DMS153 treated with DMSO at 0.1 percent for 48 hours (cell line): ENCODE data around the gene CACNA2D1.
A peak's percentile ranks its signal among the peaks of the same experiment; 100 is the strongest.
"Not testable (repeated sequence)": the region's sequence is repeated elsewhere in the genome, so short reads cannot be mapped to it uniquely, and the experiment has no call there.

Experiments
- DNase-seq: peaks from one replicate; lab custom pipeline; 2025; ENCODE audit not compliant: unreplicated experiment; lab: John Stamatoyannopoulos, UW

Gene CACNA2D1

DNA sequence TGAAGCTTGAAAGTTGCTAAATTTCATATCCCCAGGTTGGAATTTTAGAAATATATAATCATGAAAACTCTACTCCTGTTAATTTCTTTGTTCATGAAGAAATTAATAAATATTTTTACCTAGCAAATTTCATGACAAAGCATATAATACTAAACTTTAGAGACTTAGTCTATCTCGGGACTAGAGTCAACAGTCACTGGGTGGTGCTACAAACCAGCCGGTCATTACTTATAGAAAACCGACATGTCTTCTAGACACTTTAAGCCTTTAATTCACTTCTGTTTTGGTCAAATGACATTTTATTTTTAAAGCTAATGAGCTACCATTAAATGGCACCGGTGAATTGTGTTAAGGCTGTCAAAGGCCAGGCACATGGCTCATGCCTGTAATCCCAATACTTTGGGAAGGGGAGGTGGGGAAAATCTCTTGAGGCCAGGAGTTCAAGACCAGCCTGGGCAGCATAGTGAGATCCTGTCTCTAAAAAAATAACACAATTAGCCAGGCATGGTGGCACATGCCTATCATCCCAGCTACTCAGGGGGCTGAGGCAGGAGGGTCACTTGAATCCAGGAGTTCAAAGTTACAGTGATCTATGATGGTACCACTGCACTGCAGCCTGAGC lies 270.1 kb downstream of the CACNA2D1 start:
- no peak for DNase-seq

DNA sequence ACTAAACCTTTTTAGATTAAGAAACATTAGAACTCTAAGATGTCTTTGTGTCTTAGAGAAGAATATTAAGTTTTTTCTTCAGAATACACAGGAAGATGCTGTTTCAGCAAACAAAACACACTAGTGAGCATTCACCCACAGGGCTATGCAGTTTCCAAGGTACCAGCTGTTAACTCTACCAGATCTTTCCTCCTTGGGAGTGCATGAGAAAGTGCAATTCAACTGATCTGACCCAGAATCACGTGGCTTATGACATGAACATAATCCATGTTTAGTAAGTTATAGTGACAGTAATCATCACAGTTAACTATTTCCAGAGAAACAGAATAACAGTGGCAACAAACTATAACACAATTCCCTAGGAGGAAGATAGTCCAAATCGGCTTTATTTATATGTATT lies 270.7 kb downstream of the CACNA2D1 start:
- no peak for DNase-seq

- no peak for DNase-seq
Observed at GRCh38 chr7:82172017-82172416, 271.6 kb downstream of the CACNA2D1 start.

DNA sequence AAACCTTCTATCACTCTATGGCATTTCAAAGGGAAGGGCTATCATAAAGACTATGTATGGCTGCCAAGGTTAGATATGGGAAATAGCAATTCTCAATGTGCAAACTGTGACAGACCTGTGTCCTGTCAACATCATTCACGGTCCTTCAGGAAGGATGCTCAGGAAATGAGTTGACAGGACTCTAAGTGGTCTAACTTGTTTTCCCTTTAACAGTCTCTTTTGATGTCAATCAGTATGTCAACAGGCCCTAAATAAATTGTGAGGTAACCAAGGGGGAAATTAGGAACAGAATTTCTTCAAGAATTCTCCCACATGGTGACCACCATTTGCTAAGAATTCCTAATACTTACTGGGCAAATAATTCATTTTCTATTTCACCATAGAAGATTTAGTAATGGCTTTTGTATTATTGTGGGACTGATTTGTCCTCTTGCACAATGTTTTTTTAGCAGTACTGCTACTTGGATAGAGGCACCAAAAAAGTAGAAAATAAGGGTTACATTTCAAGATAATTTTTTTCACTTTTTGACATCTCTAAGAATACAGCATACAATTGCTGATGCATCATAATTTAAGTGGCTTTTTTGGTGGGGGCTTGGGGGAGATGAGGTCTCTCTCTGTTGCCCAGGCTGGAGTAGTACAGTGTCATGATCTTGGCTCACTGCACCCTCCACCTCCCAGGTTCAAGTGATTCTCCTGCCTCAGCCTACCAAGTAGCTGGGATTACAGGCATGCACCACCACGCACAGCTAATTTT lies 275.8 kb downstream of the CACNA2D1 start:
- peak; percentile 75 for DNase-seq

- peak; percentile 79 for DNase-seq
Observed at GRCh38 chr7:82166260-82167015, 277.1 kb downstream of the CACNA2D1 start.

- no peak for DNase-seq
Observed at GRCh38 chr7:82164813-82165212, 278.8 kb downstream of the CACNA2D1 start.

- DNase-seq: no peak
Observed at GRCh38 chr7:82164410-82164809, 279.2 kb downstream of the CACNA2D1 start.

GRCh38 chr7:82163586-82163985 lies 280.0 kb downstream of the CACNA2D1 start:
- DNase-seq: no peak

DNA sequence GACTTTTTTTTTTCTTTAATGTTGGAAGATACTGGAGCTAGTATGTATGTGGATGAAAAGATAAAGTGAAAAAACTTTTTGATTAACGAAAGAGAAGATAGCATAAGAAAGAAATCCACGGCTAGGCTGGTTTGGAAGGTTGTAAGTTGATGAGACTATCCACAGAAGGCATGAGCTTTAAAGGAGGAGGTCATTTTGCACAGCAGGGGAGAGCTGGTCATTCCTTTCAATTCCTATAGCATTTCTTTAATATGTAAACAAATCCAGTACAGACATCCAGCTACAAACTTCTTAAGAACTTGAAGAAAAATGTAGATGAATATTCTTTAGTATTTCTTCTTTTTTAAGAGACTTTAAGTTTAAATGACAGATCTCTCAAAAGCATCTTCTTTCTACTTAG lies 281.3 kb downstream of the CACNA2D1 start:
- DNase-seq: no peak

DNA sequence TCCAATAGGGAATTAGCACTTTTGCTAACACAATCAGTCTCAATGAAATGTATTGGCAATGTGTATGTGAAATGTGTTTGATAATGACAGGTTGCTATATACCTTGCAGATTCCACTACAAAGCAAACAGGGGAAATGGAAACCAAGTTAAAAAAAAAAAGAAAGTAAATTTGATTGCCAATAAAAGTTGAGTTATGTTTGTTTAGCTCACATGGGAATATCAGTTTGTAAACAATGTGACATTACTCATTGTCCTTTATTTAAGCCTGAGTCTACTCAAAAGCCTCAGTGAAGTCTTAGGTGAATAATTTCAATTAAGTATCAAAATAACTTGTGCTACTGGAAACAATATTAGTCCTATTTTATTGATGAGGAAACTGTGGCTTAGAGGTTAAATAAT lies 285.2 kb downstream of the CACNA2D1 start:
- no peak for DNase-seq

GRCh38 chr7:82156893-82157292 lies 286.7 kb downstream of the CACNA2D1 start:
- DNase-seq: no peak

- DNase-seq: peak; percentile 47
Observed at GRCh38 chr7:82156168-82156567, 287.4 kb downstream of the CACNA2D1 start.

GRCh38 chr7:82154728-82155127 lies 288.8 kb downstream of the CACNA2D1 start:
- no peak for DNase-seq

- no peak for DNase-seq
Observed at GRCh38 chr7:82153776-82154175, 289.8 kb downstream of the CACNA2D1 start.

DNA sequence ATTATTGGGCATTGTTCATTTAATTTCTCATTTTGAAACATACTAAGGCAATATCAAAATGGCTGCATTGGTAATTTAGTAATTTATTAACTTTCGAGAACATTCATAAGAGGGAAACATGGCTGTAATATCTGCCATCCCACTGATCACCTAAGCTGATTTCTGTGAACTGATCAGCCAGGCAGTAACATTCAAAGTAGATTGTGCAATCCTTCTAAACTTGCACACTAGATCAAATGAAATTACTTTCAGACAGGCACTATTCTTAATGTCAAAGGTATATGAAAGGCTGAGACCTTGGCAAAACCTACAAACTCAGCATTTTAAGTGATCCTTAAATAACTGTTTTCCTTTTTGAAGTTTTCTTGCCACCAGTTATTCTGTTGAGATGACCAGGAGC lies 290.7 kb downstream of the CACNA2D1 start:
- DNase-seq: no peak

DNA sequence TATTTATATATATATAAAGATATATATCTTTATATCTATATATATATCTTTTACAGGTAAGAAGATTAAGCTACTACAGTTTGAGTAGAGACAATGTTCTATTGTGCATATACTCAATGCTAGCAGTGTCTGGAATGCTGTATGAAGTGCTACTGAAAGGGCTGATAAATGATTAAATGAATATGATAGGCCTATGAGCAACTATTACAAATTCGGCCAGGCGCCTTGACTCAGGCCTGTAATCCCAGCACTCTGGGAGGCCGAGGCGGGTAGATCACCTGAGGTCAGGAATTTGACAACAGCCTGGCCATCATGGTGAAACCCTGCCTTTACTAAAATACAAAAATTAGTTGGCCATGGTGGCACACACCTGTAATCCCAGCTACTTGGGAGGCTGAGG lies 297.1 kb downstream of the CACNA2D1 start:
- no peak for DNase-seq

- DNase-seq: no peak
Observed at GRCh38 chr7:82142263-82142864, 301.2 kb downstream of the CACNA2D1 start.

GRCh38 chr7:82141427-82141826 lies 302.1 kb downstream of the CACNA2D1 start:
- no peak for DNase-seq

- not testable (repeated sequence) for DNase-seq
Observed at GRCh38 chr7:82140608-82141007, 303.0 kb downstream of the CACNA2D1 start.

DNA sequence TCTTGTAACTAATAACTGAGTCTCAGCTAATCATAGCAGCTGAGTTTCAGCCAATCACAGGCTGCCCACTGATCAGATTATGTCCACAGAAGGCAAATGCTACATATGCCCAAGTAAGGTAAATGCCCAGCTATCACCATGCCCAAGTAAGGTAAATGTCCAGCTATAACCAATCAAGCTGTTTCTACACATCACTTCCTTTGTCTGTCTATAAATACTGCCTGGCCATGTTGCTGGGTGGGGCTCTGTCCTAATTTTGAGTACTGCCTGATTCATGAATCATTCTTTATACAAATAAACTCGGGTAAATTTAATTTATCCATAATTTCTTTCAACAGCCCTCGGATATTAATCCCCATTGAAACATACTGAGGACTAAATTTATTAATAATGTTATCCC lies 312.4 kb downstream of the CACNA2D1 start:
- no peak for DNase-seq

- DNase-seq: no peak
Observed at GRCh38 chr7:82129091-82129490, 314.5 kb downstream of the CACNA2D1 start.

- no peak for DNase-seq
Observed at GRCh38 chr7:82128546-82128945, 315.0 kb downstream of the CACNA2D1 start.
